ENCODE measurements around the gene CMTM6.

- no peak for TF ChIP-seq CTCF (IDR thresholded peaks at IDR 0.05)
- no peak for TF ChIP-seq POLR2AphosphoS5 (IDR thresholded peaks at IDR 0.05)
Measured at GRCh38 chr3:32502946-32503286, 264 bp upstream of the CMTM6 start.

All from esophagus muscularis mucosa (tissue), 3 donors.